Measurements from ENCODE around the gene ALMS1. TPM values are rescaled to one million over a fixed set of nuclear protein-coding genes. Genes with fewer than 3 reads are reported as not detected.

ALMS1 gene
- polyA plus RNA-seq, 1 of the 3 experiments (the other 2 are of a cell fraction) = 7.0 TPM

DNA sequence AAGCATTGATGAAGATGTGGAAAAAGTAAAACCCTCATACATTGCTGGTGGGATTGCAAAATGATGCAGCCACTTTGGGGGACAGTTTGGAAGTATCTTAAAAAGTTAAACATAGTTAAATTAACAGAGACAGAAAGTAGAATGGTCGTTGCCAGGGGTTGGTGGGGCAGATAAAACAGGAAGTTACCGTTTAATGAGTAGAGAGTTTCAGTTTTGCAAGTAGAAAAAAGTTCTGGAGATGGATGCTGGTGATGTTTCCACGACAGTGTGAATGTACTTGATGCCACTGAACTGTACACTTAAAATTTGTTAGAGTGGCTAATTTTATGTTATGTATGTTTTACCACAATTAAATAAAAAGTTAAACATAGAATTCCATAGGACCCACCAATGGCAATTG is 47.8 kb upstream of the ALMS1 start (continued):
- no peak for TF ChIP-seq MEF2A (IDR thresholded peaks at IDR 0.05; ENCODE audit: borderline replicate concordance, low read depth)
- no peak for TF ChIP-seq RFX5 (IDR thresholded peaks at IDR 0.05; ENCODE audit: low read length)
- TF ChIP-seq MXI1 (IDR thresholded peaks at IDR 0.05; ENCODE audit: low read depth, low read length) = no peak
- TF ChIP-seq, protein P1, sequence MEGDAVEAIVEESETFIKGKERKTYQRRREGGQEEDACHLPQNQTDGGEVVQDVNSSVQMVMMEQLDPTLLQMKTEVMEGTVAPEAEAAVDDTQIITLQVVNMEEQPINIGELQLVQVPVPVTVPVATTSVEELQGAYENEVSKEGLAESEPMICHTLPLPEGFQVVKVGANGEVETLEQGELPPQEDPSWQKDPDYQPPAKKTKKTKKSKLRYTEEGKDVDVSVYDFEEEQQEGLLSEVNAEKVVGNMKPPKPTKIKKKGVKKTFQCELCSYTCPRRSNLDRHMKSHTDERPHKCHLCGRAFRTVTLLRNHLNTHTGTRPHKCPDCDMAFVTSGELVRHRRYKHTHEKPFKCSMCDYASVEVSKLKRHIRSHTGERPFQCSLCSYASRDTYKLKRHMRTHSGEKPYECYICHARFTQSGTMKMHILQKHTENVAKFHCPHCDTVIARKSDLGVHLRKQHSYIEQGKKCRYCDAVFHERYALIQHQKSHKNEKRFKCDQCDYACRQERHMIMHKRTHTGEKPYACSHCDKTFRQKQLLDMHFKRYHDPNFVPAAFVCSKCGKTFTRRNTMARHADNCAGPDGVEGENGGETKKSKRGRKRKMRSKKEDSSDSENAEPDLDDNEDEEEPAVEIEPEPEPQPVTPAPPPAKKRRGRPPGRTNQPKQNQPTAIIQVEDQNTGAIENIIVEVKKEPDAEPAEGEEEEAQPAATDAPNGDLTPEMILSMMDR (IDR thresholded peaks at IDR 0.05) = no peak
- TF ChIP-seq GATA2 (CRISPR knock-in tag; IDR thresholded peaks at IDR 0.05) = no peak
- TF ChIP-seq USF1 (IDR thresholded peaks at IDR 0.05; ENCODE audit: borderline replicate concordance, low read depth) = no peak
- TF ChIP-seq CHD2 (IDR thresholded peaks at IDR 0.05; ENCODE audit: low read length, partially characterized antibody) = no peak
- no peak for TF ChIP-seq NFIC (IDR thresholded peaks at IDR 0.05; ENCODE audit: borderline replicate concordance)

DNA sequence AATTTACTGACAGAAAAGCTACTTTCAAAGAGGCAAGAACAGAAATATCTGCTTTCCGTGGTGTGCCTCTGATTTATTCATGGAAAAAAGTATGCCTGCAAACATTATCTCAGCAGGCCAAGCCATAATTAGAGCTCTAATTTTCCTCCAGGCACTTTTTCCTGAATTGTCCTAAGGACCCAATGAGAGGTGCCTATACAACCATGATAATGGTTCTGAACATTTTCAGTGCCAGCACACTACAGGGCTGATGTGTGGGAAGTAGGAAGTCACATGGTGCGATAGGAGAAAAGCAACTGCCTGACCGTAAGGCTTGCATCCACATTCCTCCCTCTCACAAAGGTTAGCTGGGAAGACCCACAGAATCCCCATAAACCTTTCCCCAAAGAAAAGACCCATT is 46.4 kb upstream of the ALMS1 start:
- H3K4me1 ChIP-seq (ENCODE audit: control insufficient read depth in 1 of 2, insufficient read depth in 2 of 2, low read depth in 1 of 2, low read length in 1 of 2) = no peaks in the 10 kb centered on the region; a peak in 1 of 4 replicates
- ChIA-PET POLR2A (interaction anchor here (1.2 kb wide), 1 partner anchor 46 kb away, joined by 3 read pairs; the partner anchor contains the start of gene ALMS1), CTCF (interaction anchor here (0.6 to 1.5 kb wide), 2 partner anchors 50 to 328 kb away, joined by 3 to 4 read pairs; no protein-coding TSS in a partner anchor)
- H2AFZ ChIP-seq (ENCODE audit: low read depth) = no peak overlapping the region
- no peaks in the 10 kb centered on the region for H3K36me3 ChIP-seq (replicated peaks in 1 of 2; ENCODE audit: control insufficient read depth in 1 of 2, insufficient read depth in 2 of 2, low read length in 1 of 2)
- no peaks in the 10 kb centered on the region for H3K9me2 ChIP-seq
- TF ChIP-seq, protein P2, sequence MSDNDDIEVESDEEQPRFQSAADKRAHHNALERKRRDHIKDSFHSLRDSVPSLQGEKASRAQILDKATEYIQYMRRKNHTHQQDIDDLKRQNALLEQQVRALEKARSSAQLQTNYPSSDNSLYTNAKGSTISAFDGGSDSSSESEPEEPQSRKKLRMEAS (IDR thresholded peaks at IDR 0.05; ENCODE audit: low read depth) = no peak
- no peak for TF ChIP-seq MEF2A (IDR thresholded peaks at IDR 0.05; ENCODE audit: borderline replicate concordance, low read depth)
- TF ChIP-seq RXRA (IDR thresholded peaks at IDR 0.05; ENCODE audit: borderline replicate concordance, low read depth) = no peak
- TF ChIP-seq TEAD4 (IDR thresholded peaks at IDR 0.05; ENCODE audit: borderline replicate concordance, insufficient read depth) = no peak
- TF ChIP-seq RAD21 (IDR thresholded peaks at IDR 0.05; ENCODE audit: low read length) = no peak
- no peak for TF ChIP-seq YY1 (IDR thresholded peaks at IDR 0.05; ENCODE audit: low read depth)
- TF ChIP-seq FOXM1 (IDR thresholded peaks at IDR 0.05; ENCODE audit: low read depth) = no peak
- no peak for TF ChIP-seq PBX3 (IDR thresholded peaks at IDR 0.05)
- no peak for TF ChIP-seq CHD2 (IDR thresholded peaks at IDR 0.05; ENCODE audit: low read length, partially characterized antibody)
- no peak for TF ChIP-seq SMC3 (IDR thresholded peaks at IDR 0.05; ENCODE audit: low read depth, low read length)
- no peak for TF ChIP-seq FOSL2 (IDR thresholded peaks at IDR 0.05; ENCODE audit: borderline replicate concordance, low read depth)
- TF ChIP-seq, protein P3, sequence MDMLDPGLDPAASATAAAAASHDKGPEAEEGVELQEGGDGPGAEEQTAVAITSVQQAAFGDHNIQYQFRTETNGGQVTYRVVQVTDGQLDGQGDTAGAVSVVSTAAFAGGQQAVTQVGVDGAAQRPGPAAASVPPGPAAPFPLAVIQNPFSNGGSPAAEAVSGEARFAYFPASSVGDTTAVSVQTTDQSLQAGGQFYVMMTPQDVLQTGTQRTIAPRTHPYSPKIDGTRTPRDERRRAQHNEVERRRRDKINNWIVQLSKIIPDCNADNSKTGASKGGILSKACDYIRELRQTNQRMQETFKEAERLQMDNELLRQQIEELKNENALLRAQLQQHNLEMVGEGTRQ (IDR thresholded peaks at IDR 0.05; ENCODE audit: borderline replicate concordance, low read depth, low read length) = no peak
- TF ChIP-seq ELF1 (IDR thresholded peaks at IDR 0.05) = no peak
- no peak for TF ChIP-seq EP300 (IDR thresholded peaks at IDR 0.05; ENCODE audit: borderline replicate concordance in 1 of 2, low read depth in 1 of 2, low read length in 1 of 2)
- TF ChIP-seq JUND (IDR thresholded peaks at IDR 0.05) = no peak
- TF ChIP-seq TCF12 (IDR thresholded peaks at IDR 0.05) = no peak
- TF ChIP-seq SIN3A (IDR thresholded peaks at IDR 0.05; ENCODE audit: borderline replicate concordance, low read depth, low read length) = no peak
- no peak for TF ChIP-seq EZH2phosphoT487 (IDR thresholded peaks at IDR 0.05; ENCODE audit: borderline replicate concordance, low read depth)
- no peak for TF ChIP-seq FOXJ3 (CRISPR knock-in tag; IDR thresholded peaks at IDR 0.05)
- no peak for TF ChIP-seq USF1 (IDR thresholded peaks at IDR 0.05; ENCODE audit: borderline replicate concordance, low read depth)
- no peaks in the 10 kb centered on the region; the same call in 1 of the 2 replicates for H3K27me3 ChIP-seq (ENCODE audit: insufficient read depth)
- H4K20me1 ChIP-seq (ENCODE audit: insufficient read depth) = no peaks in the 10 kb centered on the region
- no peak overlapping the region for H3K9ac ChIP-seq
- H3K4me3 ChIP-seq (ENCODE audit: low read depth in 2 of 2, low read length in 1 of 2) = no peak overlapping the region
- 50% methylated on average over 3 of the region's 3 CpGs for WGBS (ENCODE audit: low lambda C conversion rate)
- DNase-seq = peak; percentile 23
- no peak overlapping the region for H3K27ac ChIP-seq (ENCODE audit: low read depth in 2 of 2, low read length in 1 of 2)
- H3K9me3 ChIP-seq = no peaks in the 10 kb centered on the region
- no peak overlapping the region for H3K4me2 ChIP-seq
- H3K79me2 ChIP-seq (ENCODE audit: insufficient read depth) = no peaks in the 10 kb centered on the region
- no peaks in the 10 kb centered on the region for H3F3A ChIP-seq (replicated peaks; ENCODE audit: insufficient read depth)
